ENCODE data around the gene ALKBH1. TPM values are rescaled to one million over a fixed set of nuclear protein-coding genes. Genes with fewer than 3 reads are reported as not detected.

The ALKBH1 gene
- total and polyA plus RNA-seq, 2 of the 13 experiments (the other 11 are each of a cell fraction or from before 2014, with no cell fraction given): 12.5 to 14.3 TPM

- TF ChIP-seq TRIM22 (IDR thresholded peaks at IDR 0.05): no peak
- TF ChIP-seq PAF1 (CRISPR knock-in tag; IDR thresholded peaks at IDR 0.05): no peak
- TF ChIP-seq ZNF691 (CRISPR knock-in tag; IDR thresholded peaks at IDR 0.05; ENCODE audit: borderline replicate concordance, low read depth): peak; percentile 55; the same call in 1 of the 2 replicates
- TF ChIP-seq FOXJ3 (CRISPR knock-in tag; IDR thresholded peaks at IDR 0.05; ENCODE audit: borderline replicate concordance): 0 out of 2 replicates have a peak, but pooled peaks have one; percentile 59
- TF ChIP-seq ZNF557 (CRISPR knock-in tag; IDR thresholded peaks at IDR 0.05): 0 out of 2 replicates have a peak, but pooled peaks have one; percentile 18
- TF ChIP-seq ZC3H4 (CRISPR knock-in tag; IDR thresholded peaks at IDR 0.05; ENCODE audit: borderline replicate concordance): no peak
- peak; percentile 41; the same call in 1 of the 2 replicates for TF ChIP-seq ZNF30 (CRISPR knock-in tag; IDR thresholded peaks at IDR 0.05)
- 0 out of 2 replicates have a peak, but pooled peaks have one; percentile 55 for TF ChIP-seq THAP7 (CRISPR knock-in tag; IDR thresholded peaks at IDR 0.05)
- TF ChIP-seq ZNF737 (CRISPR knock-in tag; IDR thresholded peaks at IDR 0.05; ENCODE audit: borderline replicate concordance): no peak; the same call in 1 of the 2 replicates
- TF ChIP-seq ZNF607 (CRISPR knock-in tag; IDR thresholded peaks at IDR 0.05; ENCODE audit: borderline replicate concordance): peak; percentile 69
- peak; percentile 35; the same call in 1 of the 2 replicates for TF ChIP-seq ZSCAN30 (CRISPR knock-in tag; IDR thresholded peaks at IDR 0.05)
- TF ChIP-seq, protein P1, sequence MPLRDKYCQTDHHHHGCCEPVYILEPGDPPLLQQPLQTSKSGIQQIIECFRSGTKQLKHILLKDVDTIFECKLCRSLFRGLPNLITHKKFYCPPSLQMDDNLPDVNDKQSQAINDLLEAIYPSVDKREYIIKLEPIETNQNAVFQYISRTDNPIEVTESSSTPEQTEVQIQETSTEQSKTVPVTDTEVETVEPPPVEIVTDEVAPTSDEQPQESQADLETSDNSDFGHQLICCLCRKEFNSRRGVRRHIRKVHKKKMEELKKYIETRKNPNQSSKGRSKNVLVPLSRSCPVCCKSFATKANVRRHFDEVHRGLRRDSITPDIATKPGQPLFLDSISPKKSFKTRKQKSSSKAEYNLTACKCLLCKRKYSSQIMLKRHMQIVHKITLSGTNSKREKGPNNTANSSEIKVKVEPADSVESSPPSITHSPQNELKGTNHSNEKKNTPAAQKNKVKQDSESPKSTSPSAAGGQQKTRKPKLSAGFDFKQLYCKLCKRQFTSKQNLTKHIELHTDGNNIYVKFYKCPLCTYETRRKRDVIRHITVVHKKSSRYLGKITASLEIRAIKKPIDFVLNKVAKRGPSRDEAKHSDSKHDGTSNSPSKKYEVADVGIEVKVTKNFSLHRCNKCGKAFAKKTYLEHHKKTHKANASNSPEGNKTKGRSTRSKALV (CRISPR knock-in tag; IDR thresholded peaks at IDR 0.05): peak; percentile 59; the same call in 1 of the 2 replicates
- TF ChIP-seq, protein P2, sequence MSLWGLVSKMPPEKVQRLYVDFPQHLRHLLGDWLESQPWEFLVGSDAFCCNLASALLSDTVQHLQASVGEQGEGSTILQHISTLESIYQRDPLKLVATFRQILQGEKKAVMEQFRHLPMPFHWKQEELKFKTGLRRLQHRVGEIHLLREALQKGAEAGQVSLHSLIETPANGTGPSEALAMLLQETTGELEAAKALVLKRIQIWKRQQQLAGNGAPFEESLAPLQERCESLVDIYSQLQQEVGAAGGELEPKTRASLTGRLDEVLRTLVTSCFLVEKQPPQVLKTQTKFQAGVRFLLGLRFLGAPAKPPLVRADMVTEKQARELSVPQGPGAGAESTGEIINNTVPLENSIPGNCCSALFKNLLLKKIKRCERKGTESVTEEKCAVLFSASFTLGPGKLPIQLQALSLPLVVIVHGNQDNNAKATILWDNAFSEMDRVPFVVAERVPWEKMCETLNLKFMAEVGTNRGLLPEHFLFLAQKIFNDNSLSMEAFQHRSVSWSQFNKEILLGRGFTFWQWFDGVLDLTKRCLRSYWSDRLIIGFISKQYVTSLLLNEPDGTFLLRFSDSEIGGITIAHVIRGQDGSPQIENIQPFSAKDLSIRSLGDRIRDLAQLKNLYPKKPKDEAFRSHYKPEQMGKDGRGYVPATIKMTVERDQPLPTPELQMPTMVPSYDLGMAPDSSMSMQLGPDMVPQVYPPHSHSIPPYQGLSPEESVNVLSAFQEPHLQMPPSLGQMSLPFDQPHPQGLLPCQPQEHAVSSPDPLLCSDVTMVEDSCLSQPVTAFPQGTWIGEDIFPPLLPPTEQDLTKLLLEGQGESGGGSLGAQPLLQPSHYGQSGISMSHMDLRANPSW (CRISPR knock-in tag; IDR thresholded peaks at IDR 0.05; ENCODE audit: borderline replicate concordance): no peak
- no peak for TF ChIP-seq AHR (CRISPR knock-in tag; IDR thresholded peaks at IDR 0.05)
- TF ChIP-seq ZNF670 (CRISPR knock-in tag; IDR thresholded peaks at IDR 0.05; ENCODE audit: borderline replicate concordance): 0 out of 2 replicates have a peak, but pooled peaks have one; percentile 50
- no peak for TF ChIP-seq ONECUT2 (CRISPR knock-in tag; IDR thresholded peaks at IDR 0.05)
- TF ChIP-seq ZNF674 (CRISPR knock-in tag; IDR thresholded peaks at IDR 0.05; ENCODE audit: low read depth): no peak
- no peak for TF ChIP-seq FOXA1 (IDR thresholded peaks at IDR 0.05)
- no peak for TF ChIP-seq FOXA1 (CRISPR knock-in tag; IDR thresholded peaks at IDR 0.05)
- TF ChIP-seq CENPBD1 (CRISPR knock-in tag; IDR thresholded peaks at IDR 0.05; ENCODE audit: borderline replicate concordance, low read depth): no peak
- TF ChIP-seq ZNF615 (CRISPR knock-in tag; IDR thresholded peaks at IDR 0.05; ENCODE audit: borderline replicate concordance): peak; percentile 85; the same call in 1 of the 2 replicates
- TF ChIP-seq CCDC6 (CRISPR knock-in tag; IDR thresholded peaks at IDR 0.05): no peak
Observed at GRCh38 chr14:77707724-77708408, at the start of gene ALKBH1, which contains the start of gene SLIRP (continued).
